Embryonic facial prominence (tissue), 1 donor: ENCODE results near the gene IMMP1L.

ENCODE experiments used
- DNase-seq: peaks from one replicate; pipeline ENCODE4 v3.0.0-alpha.2; 2016; ENCODE audit errors: extremely low spot score

The IMMP1L gene

DNA sequence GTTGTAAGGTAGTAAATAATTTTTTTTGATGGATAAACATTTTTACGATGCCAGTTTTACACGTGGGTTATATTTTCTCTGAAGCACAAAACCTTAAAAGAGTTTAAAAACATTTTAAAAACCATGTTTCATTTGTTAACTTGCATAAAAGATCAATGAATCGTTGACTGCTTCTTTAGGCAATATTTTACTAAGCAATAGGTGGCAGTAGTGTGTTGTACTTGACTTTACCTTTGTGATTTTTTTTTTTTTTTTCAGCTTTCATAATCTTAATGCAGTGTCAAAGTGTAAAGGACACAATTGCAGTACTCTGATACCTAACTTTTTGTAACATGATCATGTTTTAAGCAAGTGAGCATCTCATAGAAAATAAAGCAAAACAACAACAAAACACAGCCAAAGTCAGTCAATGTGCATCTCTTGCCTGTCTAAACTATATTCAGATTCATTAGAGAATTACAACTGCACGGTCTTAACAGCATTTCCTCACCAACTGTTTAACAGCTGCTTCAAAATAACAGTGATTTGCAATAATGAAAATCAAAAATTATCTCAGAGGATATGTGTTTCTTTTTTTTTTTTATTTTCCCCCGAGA, 112.1 kb downstream of the IMMP1L start:
- no peak for DNase-seq

DNA sequence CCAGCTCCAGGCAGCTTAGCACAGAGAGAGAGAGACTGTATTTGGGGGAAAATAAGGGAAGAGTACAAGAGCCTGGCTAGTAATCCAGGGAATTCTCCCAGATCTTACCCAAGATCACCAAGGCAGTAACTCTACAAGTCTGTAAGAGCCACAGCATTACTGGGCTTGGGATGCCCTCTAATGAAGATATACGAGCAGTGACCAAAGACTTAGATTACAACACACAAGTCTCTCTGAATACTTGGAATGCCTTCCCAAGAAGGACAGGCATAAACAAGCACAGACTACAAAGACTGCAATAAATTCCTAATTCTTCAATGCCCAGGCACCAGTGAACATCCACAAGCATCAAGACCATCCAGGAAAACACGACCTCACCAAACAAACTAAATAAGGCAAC, 122.0 kb downstream of the IMMP1L start:
- no peak for DNase-seq

GRCh38 chr11:31383116-31383515, 126.3 kb downstream of the IMMP1L start:
- no peak for DNase-seq
